Fibroblast of pulmonary artery (primary cell): ENCODE data around the gene EFCAB6.

Experiments used
- DNase-seq: peaks from one replicate; pipeline ENCODE4 v3.0.0-alpha.2; 2010; ENCODE audit warnings: low read depth
- H3K4me3 ChIP-seq: replicated peaks from 2 replicates; pipeline ENCODE4 v1.5.1; 2011; ENCODE audit warnings: low read depth, mild to moderate bottlenecking, control low read depth, low read length, moderate library complexity
- CTCF ChIP-seq: IDR thresholded peaks from 2 replicates; pipeline ENCODE4 v1.5.1; 2011; ENCODE audit warnings: mild to moderate bottlenecking, control low read depth, low read length, inconsistent platforms; ENCODE audit errors: missing control alignments

EFCAB6 gene

GRCh38 chr22:43561415-43562178 lies 250.5 kb downstream of the EFCAB6 start:
- TF ChIP-seq CTCF, result no peak
- DNase-seq, result no peak
- no peak overlapping the region for H3K4me3 ChIP-seq

- H3K4me3 ChIP-seq, result no peak overlapping the region
- no peak for DNase-seq
- no peak for TF ChIP-seq CTCF
These were observed 251.5 kb downstream of the EFCAB6 start for GRCh38 chr22:43560651-43561050.

GRCh38 chr22:43555561-43556515 lies 256.3 kb downstream of the EFCAB6 start:
- no peak overlapping the region for H3K4me3 ChIP-seq
- TF ChIP-seq CTCF, result no peak
- DNase-seq, result no peak

- DNase-seq, result no peak
- H3K4me3 ChIP-seq, result no peak overlapping the region
- no peak for TF ChIP-seq CTCF
These were observed 257.3 kb downstream of the EFCAB6 start for GRCh38 chr22:43554694-43555365.

GRCh38 chr22:43554259-43554636 lies 257.9 kb downstream of the EFCAB6 start:
- no peak for TF ChIP-seq CTCF
- DNase-seq, result no peak

GRCh38 chr22:43553451-43554258 lies 258.4 kb downstream of the EFCAB6 start:
- H3K4me3 ChIP-seq, result no peak overlapping the region
- TF ChIP-seq CTCF, result no peak
- DNase-seq, result no peak

More at GRCh38 chr22:43554259-43554636, 257.9 kb downstream of the EFCAB6 start:
- no peak overlapping the region for H3K4me3 ChIP-seq
